Astrocyte of the cerebellum (primary cell): ENCODE data around the gene UHMK1.

Experiments
- DNase-seq: peaks from one replicate; pipeline ENCODE4 v3.0.0-alpha.2; 2011; ENCODE audit warnings: low read depth
- H3K4me3 ChIP-seq: 2 replicates; pipeline ENCODE4 v1.5.1; 2011; ENCODE audit warnings: mild to moderate bottlenecking, low read depth, low read length, moderate library complexity
- CTCF ChIP-seq: IDR thresholded peaks from 2 replicates; pipeline ENCODE4 v1.5.1; 2012; ENCODE audit warnings: low read length, low read depth, moderate library complexity, mild to moderate bottlenecking; ENCODE audit errors: missing control alignments
- in situ Hi-C: cut with HindIII; loops from 2 replicates; pipeline ENCODE4 v1.10.0; 2017; ENCODE audit warnings: low sequenced_read_pairs

Gene UHMK1

GRCh38 chr1:162561616-162562469, 64.2 kb downstream of the UHMK1 start, which contains the start of gene UAP1:
TSS of gene UAP1 (plus strand) at chr1:162561722. CDS start at chr1:162566069, 4,347 bp downstream.
- no peak for DNase-seq
- H3K4me3 ChIP-seq = peak within 1 kb of the TSS; percentile 92
- TF ChIP-seq CTCF = no peak
- in situ Hi-C loops = no loop called here

GRCh38 chr1:162562470-162562828, 64.8 kb downstream of the UHMK1 start:
- no peak for TF ChIP-seq CTCF

GRCh38 chr1:162564762-162565218, 67.2 kb downstream of the UHMK1 start:
- H3K4me3 ChIP-seq = no peak overlapping the region
- no peak for DNase-seq
- in situ Hi-C loops = no loop called here
- TF ChIP-seq CTCF = peak; percentile 11

More at GRCh38 chr1:162562470-162562828, 64.8 kb downstream of the UHMK1 start:
- no peak for DNase-seq
- in situ Hi-C loops = no loop called here
- peak overlapping the region; percentile 92 for H3K4me3 ChIP-seq

GRCh38 chr1:162565460-162565859, 67.8 kb downstream of the UHMK1 start:
- TF ChIP-seq CTCF = no peak
- DNase-seq = no peak
- in situ Hi-C loops = no loop called here
- H3K4me3 ChIP-seq = no peak overlapping the region

- no peak for TF ChIP-seq CTCF
- in situ Hi-C loops = no loop called here
- H3K4me3 ChIP-seq = no peak overlapping the region
- no peak for DNase-seq
Measured at GRCh38 chr1:162566870-162567269, 69.3 kb downstream of the UHMK1 start.

GRCh38 chr1:162568802-162569201, 71.2 kb downstream of the UHMK1 start:
- no peak overlapping the region for H3K4me3 ChIP-seq
- DNase-seq = no peak
- in situ Hi-C loops = no loop called here
- no peak for TF ChIP-seq CTCF
